ENCODE measurements around the gene PARN. TPM values are rescaled to one million over a fixed set of nuclear protein-coding genes. Genes with fewer than 3 reads are reported as not detected.

Gene PARN
- total RNA-seq, 1 donor from 2014 or later = 31.2 TPM

DNA sequence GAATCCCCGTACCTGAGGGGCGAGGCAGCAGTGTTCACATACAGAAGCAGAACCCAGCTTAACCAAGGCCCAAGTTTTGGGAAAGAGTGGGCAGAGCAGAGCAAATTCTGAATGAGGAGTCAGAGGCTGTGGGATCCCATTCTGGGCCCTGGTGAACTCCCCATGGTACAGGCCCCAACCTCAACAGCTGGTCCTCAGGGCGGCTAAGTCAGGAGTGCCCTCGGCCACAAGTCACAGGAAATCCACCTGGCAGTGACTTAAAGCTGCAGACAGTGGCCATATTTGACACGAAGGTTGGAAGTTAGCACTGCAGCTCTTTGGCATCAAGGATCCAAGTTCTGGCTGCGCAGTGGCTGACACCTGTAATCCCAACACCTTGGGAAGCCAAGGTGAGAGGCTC is 237.1 kb downstream of the PARN start:
- no peaks in the 10 kb centered on the region for H3K27me3 ChIP-seq
- no peak overlapping the region for H3K27ac ChIP-seq
- no peaks in the 10 kb centered on the region for H3K9me3 ChIP-seq
- H3K4me3 ChIP-seq = no peak overlapping the region
- H3K4me1 ChIP-seq = no peaks in the 10 kb centered on the region
- DNase-seq (no peak), ATAC-seq (no peak)
- no peaks in the 10 kb centered on the region for H3K36me3 ChIP-seq
- intact Hi-C loops (cut with DNase I) = no loop called here
- TF ChIP-seq, protein P1, sequence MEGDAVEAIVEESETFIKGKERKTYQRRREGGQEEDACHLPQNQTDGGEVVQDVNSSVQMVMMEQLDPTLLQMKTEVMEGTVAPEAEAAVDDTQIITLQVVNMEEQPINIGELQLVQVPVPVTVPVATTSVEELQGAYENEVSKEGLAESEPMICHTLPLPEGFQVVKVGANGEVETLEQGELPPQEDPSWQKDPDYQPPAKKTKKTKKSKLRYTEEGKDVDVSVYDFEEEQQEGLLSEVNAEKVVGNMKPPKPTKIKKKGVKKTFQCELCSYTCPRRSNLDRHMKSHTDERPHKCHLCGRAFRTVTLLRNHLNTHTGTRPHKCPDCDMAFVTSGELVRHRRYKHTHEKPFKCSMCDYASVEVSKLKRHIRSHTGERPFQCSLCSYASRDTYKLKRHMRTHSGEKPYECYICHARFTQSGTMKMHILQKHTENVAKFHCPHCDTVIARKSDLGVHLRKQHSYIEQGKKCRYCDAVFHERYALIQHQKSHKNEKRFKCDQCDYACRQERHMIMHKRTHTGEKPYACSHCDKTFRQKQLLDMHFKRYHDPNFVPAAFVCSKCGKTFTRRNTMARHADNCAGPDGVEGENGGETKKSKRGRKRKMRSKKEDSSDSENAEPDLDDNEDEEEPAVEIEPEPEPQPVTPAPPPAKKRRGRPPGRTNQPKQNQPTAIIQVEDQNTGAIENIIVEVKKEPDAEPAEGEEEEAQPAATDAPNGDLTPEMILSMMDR (IDR thresholded peaks at IDR 0.05) = no peak

DNA sequence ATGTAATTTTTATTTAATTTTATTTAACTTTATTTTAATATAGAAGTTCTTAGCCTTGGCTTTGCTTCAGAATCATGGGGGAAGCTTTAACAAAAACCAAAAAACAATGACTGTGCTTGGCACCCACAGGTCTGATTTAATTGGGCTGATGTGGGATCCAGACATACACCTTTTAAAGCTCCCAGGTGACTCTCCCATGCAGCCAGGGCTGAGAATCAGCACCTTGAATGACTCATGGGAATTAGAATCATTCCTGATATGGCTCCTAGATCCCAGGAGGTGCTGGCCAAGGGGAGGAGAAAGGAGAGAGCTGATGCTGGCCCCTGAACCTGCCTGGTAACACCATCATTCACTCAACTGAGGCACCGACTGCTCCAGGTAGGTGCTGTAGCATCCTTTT is 240.7 kb downstream of the PARN start:
- TF ChIP-seq, protein P1 (IDR thresholded peaks at IDR 0.05) = no peak
- intact Hi-C loops (cut with DNase I) = no loop called here
- H3K27ac ChIP-seq = no peak overlapping the region

DNA sequence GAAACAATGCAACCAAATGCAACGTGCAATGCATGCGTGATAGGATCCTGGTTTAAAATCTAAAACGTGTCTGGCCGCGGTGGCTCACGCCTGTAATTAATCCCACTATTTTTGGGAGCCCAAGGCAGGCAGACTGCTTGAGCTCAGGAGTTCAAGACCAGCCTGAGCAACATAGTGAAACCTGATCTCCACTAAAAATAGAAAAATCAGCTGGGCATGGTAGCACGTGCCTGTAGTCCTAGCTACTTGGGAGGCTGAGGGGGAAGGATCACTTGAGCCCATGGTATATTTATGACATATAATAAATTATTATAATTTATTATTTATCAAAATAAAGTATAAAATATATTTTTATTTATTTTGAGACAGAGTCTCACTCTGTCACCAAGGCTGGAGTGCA is 241.8 kb downstream of the PARN start:
- Histone ChIP-seq H3K27me3 (no peaks in the 10 kb centered on the region), H3K4me1 (no peaks in the 10 kb centered on the region), H3K27ac (no peak overlapping the region), H3K4me3 (no peak overlapping the region), H3K9me3 (no peaks in the 10 kb centered on the region), H3K36me3 (no peaks in the 10 kb centered on the region)
- no peak for DNase-seq
- intact Hi-C loops (cut with DNase I) = no loop called here
- TF ChIP-seq, protein P1 (IDR thresholded peaks at IDR 0.05) = no peak
- ATAC-seq = no peak

More for the DNA sequence above, 240.7 kb downstream of the PARN start:
- Histone ChIP-seq H3K27me3 (no peaks in the 10 kb centered on the region), H3K9me3 (no peaks in the 10 kb centered on the region), H3K4me1 (no peaks in the 10 kb centered on the region), H3K36me3 (no peaks in the 10 kb centered on the region), H3K4me3 (no peak overlapping the region)
- ATAC-seq = no peak
- no peak for DNase-seq

DNA sequence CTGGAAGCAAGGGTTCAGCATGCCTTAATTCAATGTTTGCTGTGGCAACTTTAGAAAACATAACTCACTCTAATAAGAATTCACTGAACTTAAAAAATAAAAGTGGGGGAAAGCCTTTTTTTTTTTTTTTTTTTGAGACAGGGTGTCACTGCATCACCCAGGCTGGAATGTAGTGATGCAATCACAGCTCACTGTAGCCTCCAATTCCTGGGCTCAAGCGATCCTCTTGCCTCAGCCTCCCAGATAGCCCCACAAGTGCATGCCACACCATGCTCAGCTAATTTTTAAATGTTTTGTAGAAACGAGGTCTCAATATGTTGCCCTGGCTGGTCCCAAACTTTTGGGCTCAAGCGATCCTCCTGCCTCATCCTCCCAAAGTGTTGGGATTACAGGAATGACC is 243.9 kb downstream of the PARN start:
- DNase-seq = no peak
- intact Hi-C loops (cut with DNase I) = no loop called here

More for the DNA sequence above, 243.9 kb downstream of the PARN start:
- Histone ChIP-seq H3K27me3 (no peaks in the 10 kb centered on the region), H3K4me1 (no peaks in the 10 kb centered on the region), H3K27ac (no peak overlapping the region), H3K4me3 (no peak overlapping the region), H3K36me3 (no peaks in the 10 kb centered on the region), H3K9me3 (no peaks in the 10 kb centered on the region)
- TF ChIP-seq, protein P1 (IDR thresholded peaks at IDR 0.05) = no peak
- ATAC-seq = no peak

Other genes with a start within 250 kb of the PARN start
- gene BFAR, start 2.7 kb upstream of the PARN start, total RNA-seq = 79.4 TPM
- 6.6 TPM for gene PLA2G10, start 64.0 kb upstream of the PARN start, total RNA-seq
- gene NPIPA3, start 73.2 kb upstream of the PARN start, total RNA-seq = 3.2 TPM
- 5.9 TPM for gene NPIPA2, start 112.3 kb upstream of the PARN start, total RNA-seq
- 70.7 TPM for gene NOMO1, start 203.5 kb upstream of the PARN start, total RNA-seq

Data from upper lobe of right lung (tissue), 1 donor.